Kidney capillary endothelial cell (primary cell): Measurements from ENCODE around the gene REP15.
"Not testable (repeated sequence)": the region's sequence is repeated elsewhere in the genome, so short reads cannot be mapped to it uniquely, and the experiment has no call there.

Experiments used
- DNase-seq: peaks from one replicate; pipeline ENCODE4 v3.0.0-alpha.2; 2018; ENCODE audit warnings: low spot score

REP15 gene

GRCh38 chr12:27696293-27696652, at the start of gene REP15:
Gene REP15 (plus strand): TSS chr12:27696447. CDS start chr12:27696563, 116 bp downstream.
- DNase-seq: no peak

- no peak for DNase-seq
These were observed 46.2 kb upstream of the REP15 start for GRCh38 chr12:27650011-27650410.

GRCh38 chr12:27651201-27651600, 45.0 kb upstream of the REP15 start:
- DNase-seq: no peak

- peak; percentile 83 for DNase-seq
These were observed 44.0 kb upstream of the REP15 start for GRCh38 chr12:27652174-27652763.

- DNase-seq: no peak
These were observed 42.6 kb upstream of the REP15 start for GRCh38 chr12:27653661-27654060.

- not testable (repeated sequence) for DNase-seq
These were observed 40.8 kb upstream of the REP15 start for GRCh38 chr12:27655476-27655875.

- no peak for DNase-seq
These were observed 39.0 kb upstream of the REP15 start for GRCh38 chr12:27657296-27657695.

- no peak for DNase-seq
These were observed 30.5 kb upstream of the REP15 start for GRCh38 chr12:27665704-27666103.

GRCh38 chr12:27666510-27666909, 29.7 kb upstream of the REP15 start:
- DNase-seq: no peak

GRCh38 chr12:27667540-27667939, 28.7 kb upstream of the REP15 start:
- no peak for DNase-seq

GRCh38 chr12:27672051-27672450, 24.2 kb upstream of the REP15 start:
- DNase-seq: no peak

GRCh38 chr12:27672643-27673042, 23.6 kb upstream of the REP15 start:
- no peak for DNase-seq

- no peak for DNase-seq
These were observed 23.0 kb upstream of the REP15 start for GRCh38 chr12:27673101-27673718.

- no peak for DNase-seq
These were observed 21.3 kb upstream of the REP15 start for GRCh38 chr12:27674989-27675388.

GRCh38 chr12:27680619-27681018, 15.6 kb upstream of the REP15 start:
- DNase-seq: no peak

- no peak for DNase-seq
These were observed 13.7 kb upstream of the REP15 start for GRCh38 chr12:27682534-27682933.

- no peak for DNase-seq
These were observed 11.0 kb upstream of the REP15 start for GRCh38 chr12:27685274-27685673.

GRCh38 chr12:27686147-27686546, 10.1 kb upstream of the REP15 start:
- no peak for DNase-seq

- DNase-seq: no peak
These were observed 7.6 kb upstream of the REP15 start for GRCh38 chr12:27688671-27689070.

GRCh38 chr12:27689558-27690180, 6.6 kb upstream of the REP15 start:
- DNase-seq: no peak

- no peak for DNase-seq
These were observed 2.8 kb upstream of the REP15 start for GRCh38 chr12:27693403-27693802.

GRCh38 chr12:27695556-27696292, 523 bp upstream of the REP15 start:
- DNase-seq: no peak
